Gastrocnemius medialis (tissue), 4 donors: Measurements from ENCODE around the gene RBM19.

Source experiments
- POLR2A ChIP-seq, 2 donors: fragments of 450-650 bp; IDR thresholded peaks; one replicate each; pipeline ENCODE4 v1.6.1; 2017; ENCODE audit warnings: antibody characterized with exemption in 2 of 2, mild to moderate bottlenecking in 2 of 2, moderate library complexity in 2 of 2
- TF ChIP-seq, protein P1 (sequence below), 5 experiments: fragments of 450-650 bp in 3 of 5; fragments of 200-600 bp in 2 of 5; sonication (generic) in 2 of 5; IDR thresholded peaks in 4 of 5; conservative IDR thresholded peaks in 1 of 5; 1 replicate in 4 of 5; 2 replicates in 1 of 5; pipeline ENCODE4 v1.5.1; 2016 to 2019; ENCODE audit warnings: antibody characterized with exemption in 5 of 5, mild to moderate bottlenecking in 3 of 5, moderate library complexity in 3 of 5

DNA sequence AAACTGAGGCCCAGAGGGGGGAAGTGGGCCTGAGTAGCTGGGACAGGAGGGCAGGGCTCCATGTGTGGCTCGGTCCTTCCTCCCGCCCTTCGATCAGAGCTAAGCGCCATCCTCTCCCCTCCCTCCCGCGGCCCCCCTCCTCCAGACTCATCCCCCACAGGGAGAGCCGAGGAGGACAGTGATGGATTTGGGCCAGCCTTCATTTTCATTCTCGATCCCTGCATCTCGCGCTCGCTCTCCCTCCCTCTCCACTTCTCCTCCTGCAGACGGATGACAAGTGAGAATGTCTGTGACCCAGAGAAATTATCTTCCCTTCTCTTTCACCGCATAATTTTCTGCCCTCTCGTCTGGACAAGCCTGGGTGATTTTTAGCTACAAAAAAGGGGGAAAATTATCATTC is 183.3 kb downstream of the RBM19 start:
- TF ChIP-seq, protein P1, sequence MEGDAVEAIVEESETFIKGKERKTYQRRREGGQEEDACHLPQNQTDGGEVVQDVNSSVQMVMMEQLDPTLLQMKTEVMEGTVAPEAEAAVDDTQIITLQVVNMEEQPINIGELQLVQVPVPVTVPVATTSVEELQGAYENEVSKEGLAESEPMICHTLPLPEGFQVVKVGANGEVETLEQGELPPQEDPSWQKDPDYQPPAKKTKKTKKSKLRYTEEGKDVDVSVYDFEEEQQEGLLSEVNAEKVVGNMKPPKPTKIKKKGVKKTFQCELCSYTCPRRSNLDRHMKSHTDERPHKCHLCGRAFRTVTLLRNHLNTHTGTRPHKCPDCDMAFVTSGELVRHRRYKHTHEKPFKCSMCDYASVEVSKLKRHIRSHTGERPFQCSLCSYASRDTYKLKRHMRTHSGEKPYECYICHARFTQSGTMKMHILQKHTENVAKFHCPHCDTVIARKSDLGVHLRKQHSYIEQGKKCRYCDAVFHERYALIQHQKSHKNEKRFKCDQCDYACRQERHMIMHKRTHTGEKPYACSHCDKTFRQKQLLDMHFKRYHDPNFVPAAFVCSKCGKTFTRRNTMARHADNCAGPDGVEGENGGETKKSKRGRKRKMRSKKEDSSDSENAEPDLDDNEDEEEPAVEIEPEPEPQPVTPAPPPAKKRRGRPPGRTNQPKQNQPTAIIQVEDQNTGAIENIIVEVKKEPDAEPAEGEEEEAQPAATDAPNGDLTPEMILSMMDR (IDR thresholded peaks at IDR 0.05 in 4 of 5, conservative IDR thresholded peaks at IDR 0.05 in 1 of 5) = no peak
- TF ChIP-seq POLR2A (IDR thresholded peaks at IDR 0.05) = no peak
